K562 (cell line): ENCODE results near the gene TFAP2E. TPM values are rescaled to one million over a fixed set of nuclear protein-coding genes. Genes with fewer than 3 reads are reported as not detected.
A peak's percentile ranks its signal among the peaks of the same experiment; 100 is the strongest.

Experiments used
- ADNP ChIP-seq: fragments of 200-800 bp; sonication (Bioruptor generic); IDR thresholded peaks from 2 replicates; pipeline ENCODE4 v1.6.1; 2016; ENCODE audit warnings: missing genetic modification characterization, missing compliant biosample characterization
- BRD4 ChIP-seq: fragments of 200-600 bp; sonication (generic); IDR thresholded peaks from 2 replicates; pipeline ENCODE4 v1.6.1; 2017; ENCODE audit warnings: inconsistent platforms
- CGGBP1 ChIP-seq: fragments of 250-450 bp; sonication (Bioruptor Pico); IDR thresholded peaks from 2 replicates; pipeline ENCODE4 v1.9.0; 2021; ENCODE audit warnings: mild to moderate bottlenecking
- CHD7 ChIP-seq: fragments of 200-600 bp; sonication (generic); IDR thresholded peaks from one replicate; pipeline ENCODE4 v1.6.1; 2012; ENCODE audit warnings: mild to moderate bottlenecking, low read depth, low read length, inconsistent platforms
- CREM ChIP-seq: IDR thresholded peaks from 2 replicates; pipeline ENCODE4 v1.6.1; 2014; ENCODE audit warnings: antibody characterized with exemption, low read depth
- GATAD2A ChIP-seq: fragments of 450-650 bp; IDR thresholded peaks from 2 replicates; pipeline ENCODE4 v1.6.1; 2017
- HEY1 ChIP-seq: fragments of 250-450 bp; sonication (Bioruptor Pico); IDR thresholded peaks from 2 replicates; pipeline ENCODE4 v1.5.0; 2020; ENCODE audit warnings: mild to moderate bottlenecking, moderate library complexity, borderline replicate concordance
- NFIX ChIP-seq: fragments of 250-450 bp; sonication (Bioruptor Pico); IDR thresholded peaks from 2 replicates; pipeline ENCODE4 v1.4.0; 2020; ENCODE audit warnings: low read depth, mild to moderate bottlenecking, moderate library complexity
- NFYB ChIP-seq: IDR thresholded peaks from 2 replicates; pipeline ENCODE4 v1.6.1; 2011; ENCODE audit warnings: mild to moderate bottlenecking, moderate library complexity; ENCODE audit not compliant: insufficient read length; ENCODE audit errors: extremely low read depth
- NR2C2 ChIP-seq, 2 experiments: fragments of 200-800 bp in 1 of 2; sonication (Bioruptor generic) in 1 of 2; sonication (generic) in 1 of 2; formaldehyde crosslinking in 1 of 2; IDR thresholded peaks; 2 replicates each; pipeline versions ENCODE4 v1.6.1 to v1.8.0; 2016 to 2022; ENCODE audit warnings: mild to moderate bottlenecking in 1 of 2, missing compliant biosample characterization in 1 of 2, missing genetic modification characterization in 1 of 2, missing genetic modification reagents in 1 of 2
- RBM39 ChIP-seq: fragments of 200-400 bp; formaldehyde crosslinking; optimal IDR thresholded peaks from 2 replicates; pipeline ENCODE3; 2018; ENCODE audit warnings: low read depth, low read length
- polyA plus RNA-seq, 8 experiments: library from polyadenylated mRNA; depleted of rRNA in 4 of 8; stranded (reverse) in 5 of 8; unstranded in 3 of 8; fragments of >200 nt; fragmentation: Nextera tagmentation in 2 of 8; fragmentation: Illumina TruSeq in 1 of 8; extraction: Ambion mirVana in 2 of 8; extraction: Trizol in 1 of 8; gene quantifications; 2 replicates each; pipeline versions ENCODE4 v1.2.1 to v1.2.3, GENCODE V29; 2011 to 2014; ENCODE audit warnings: inconsistent platforms in 1 of 8, missing spikeins in 1 of 8
- total RNA-seq, 7 experiments: library from RNA; depleted of rRNA in 6 of 7; stranded (reverse); fragments of >200 nt in 6 of 7; fragmentation: Illumina TruSeq in 2 of 7; extraction: Trizol in 2 of 7; gene quantifications; 2 replicates each; pipeline versions ENCODE4 v1.2.1 to v1.2.3, GENCODE V29; 2011 to 2021; ENCODE audit warnings: low replicate concordance in 1 of 7
- TF ChIP-seq, protein P1 (sequence below): fragments of 250-450 bp; sonication (Bioruptor Pico); IDR thresholded peaks from 2 replicates; pipeline ENCODE4 v1.8.0; 2021; ENCODE audit warnings: mild to moderate bottlenecking, moderate library complexity

TFAP2E gene
- total and polyA plus RNA-seq, 9 of the 15 experiments (the other 6 are each of a cell fraction or from before 2014, with no cell fraction given): 0.03 to 0.11 (median 0.07) TPM; not detected in 4

DNA sequence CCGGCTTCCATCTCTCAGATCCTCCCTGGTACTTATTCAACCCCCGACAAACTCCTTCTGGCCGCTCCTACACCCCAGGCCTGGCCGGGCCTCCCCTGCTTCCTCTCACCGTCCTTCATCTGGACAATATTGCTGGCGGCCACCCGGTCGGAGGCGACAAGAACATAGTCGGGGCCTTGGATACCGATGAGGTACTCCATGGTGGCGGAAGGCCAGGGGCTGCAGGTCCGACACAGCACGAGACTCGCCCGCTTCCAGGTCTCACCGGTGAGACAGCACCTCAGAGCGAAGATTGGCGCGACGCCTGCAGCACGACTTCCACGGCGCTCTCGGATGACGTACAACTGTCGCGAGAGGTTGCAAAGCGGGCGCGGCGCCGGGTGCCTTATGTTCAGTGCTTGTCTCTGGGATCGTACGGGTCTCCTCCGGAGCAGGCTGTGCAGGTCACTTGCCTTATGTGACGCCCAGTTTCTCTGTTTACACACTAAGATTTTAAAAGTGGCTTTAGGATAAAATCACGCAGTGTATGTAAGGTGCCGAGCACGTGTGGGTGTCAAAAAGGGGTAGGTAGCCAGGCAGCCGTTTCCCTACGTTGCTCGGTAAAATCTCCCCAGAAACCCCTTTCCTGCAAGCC, 68.2 kb downstream of the TFAP2E start, which contains the start of gene PSMB2 (continued):
- TF ChIP-seq CHD7: no peak
- TF ChIP-seq, protein P1, sequence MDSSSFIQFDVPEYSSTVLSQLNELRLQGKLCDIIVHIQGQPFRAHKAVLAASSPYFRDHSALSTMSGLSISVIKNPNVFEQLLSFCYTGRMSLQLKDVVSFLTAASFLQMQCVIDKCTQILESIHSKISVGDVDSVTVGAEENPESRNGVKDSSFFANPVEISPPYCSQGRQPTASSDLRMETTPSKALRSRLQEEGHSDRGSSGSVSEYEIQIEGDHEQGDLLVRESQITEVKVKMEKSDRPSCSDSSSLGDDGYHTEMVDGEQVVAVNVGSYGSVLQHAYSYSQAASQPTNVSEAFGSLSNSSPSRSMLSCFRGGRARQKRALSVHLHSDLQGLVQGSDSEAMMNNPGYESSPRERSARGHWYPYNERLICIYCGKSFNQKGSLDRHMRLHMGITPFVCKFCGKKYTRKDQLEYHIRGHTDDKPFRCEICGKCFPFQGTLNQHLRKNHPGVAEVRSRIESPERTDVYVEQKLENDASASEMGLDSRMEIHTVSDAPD: no peak
- no peak for TF ChIP-seq NFIX
- no peak for TF ChIP-seq CGGBP1
- TF ChIP-seq RBM39: peak; percentile 10
- TF ChIP-seq ADNP (tag): no peak
- peak; percentile 100 for TF ChIP-seq CREM
- peak; percentile 68; the same call in 1 of the 2 replicates for TF ChIP-seq BRD4
- TF ChIP-seq GATAD2A: no peak
- no peak; the same call in 1 of the 2 replicates for TF ChIP-seq NR2C2 (CRISPR knock-in tag; IDR thresholded peaks at IDR 0.05)
- TF ChIP-seq NR2C2 (tag; IDR thresholded peaks at IDR 0.05): peak; percentile 71; the same call in 1 of the 2 replicates
- TF ChIP-seq NFYB: no peak
- TF ChIP-seq HEY1 (CRISPR knock-in tag): no peak
